Measurements from ENCODE around the gene THOP1.
A peak's percentile ranks its signal among the peaks of the same experiment; 100 is the strongest.
"Not testable (repeated sequence)": the region's sequence is repeated elsewhere in the genome, so short reads cannot be mapped to it uniquely, and the experiment has no call there.

The THOP1 gene

DNA sequence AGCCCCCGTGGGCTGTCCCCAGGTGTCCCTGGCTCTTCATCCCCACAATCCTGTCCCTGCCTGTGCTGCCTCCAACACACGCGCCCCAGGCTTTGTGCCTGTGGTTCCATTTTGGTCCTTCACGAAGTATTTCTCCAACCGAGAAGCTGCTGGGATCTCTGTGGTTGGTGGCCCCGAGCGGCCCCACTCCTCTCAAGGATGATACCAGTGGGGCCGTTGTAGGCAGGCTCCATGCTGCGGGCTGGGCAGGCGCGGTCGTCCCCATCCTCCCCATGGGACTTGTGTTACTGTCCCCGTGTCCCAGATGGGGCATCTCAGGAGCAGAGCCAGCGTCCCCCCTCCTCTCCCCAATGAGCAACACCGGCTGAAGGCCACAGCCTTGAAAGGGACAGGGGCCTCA lies 30.6 kb downstream of the THOP1 start:
- peaks cover 3% of the 10 kb centered on the region for H3K4me1 ChIP-seq (ENCODE audit: control insufficient read depth, insufficient read depth, low read length)
- H3K36me3 ChIP-seq (ENCODE audit: control insufficient read depth, insufficient read depth, low read length, severe bottlenecking) = peaks cover 7% of the 10 kb centered on the region
- no peaks in the 10 kb centered on the region for H3K9me3 ChIP-seq (ENCODE audit: control insufficient read depth, low read length)
- no peak overlapping the region for H3K9ac ChIP-seq (ENCODE audit: low read length)
- no peak overlapping the region for H3K4me3 ChIP-seq (ENCODE audit: low read length)
- H3K27me3 ChIP-seq (replicated peaks; ENCODE audit: control insufficient read depth, insufficient read depth, low read length) = no peaks in the 10 kb centered on the region
- no peak for DNase-seq (ENCODE audit: low read depth)

DNA sequence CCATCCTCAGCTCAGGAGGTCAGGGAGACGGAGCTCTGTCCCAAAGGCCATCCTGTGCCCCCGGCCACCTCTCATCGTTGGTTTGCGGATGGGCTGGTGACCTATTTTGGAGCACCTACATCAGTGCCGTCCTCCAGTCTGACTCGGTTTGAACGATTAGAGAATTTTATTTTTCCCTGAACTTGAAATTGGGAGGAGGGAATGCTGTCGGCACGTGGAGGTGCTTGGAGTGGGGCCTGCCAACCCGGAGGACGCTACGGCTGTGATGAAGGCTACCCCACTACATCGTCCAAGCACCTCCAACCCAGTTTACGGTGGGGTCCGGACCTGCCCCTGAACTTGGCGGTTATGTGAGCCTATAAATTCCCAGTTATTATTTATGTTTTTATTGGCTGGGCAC lies 31.3 kb downstream of the THOP1 start:
- H3K27me3 ChIP-seq (replicated peaks; ENCODE audit: control insufficient read depth, insufficient read depth, low read length) = no peaks in the 10 kb centered on the region
- peaks cover 3% of the 10 kb centered on the region for H3K4me1 ChIP-seq (ENCODE audit: control insufficient read depth, insufficient read depth, low read length)
- H3K36me3 ChIP-seq (ENCODE audit: control insufficient read depth, insufficient read depth, low read length, severe bottlenecking) = no peaks in the 10 kb centered on the region
- no peak for DNase-seq (ENCODE audit: low read depth)
- no peak overlapping the region for H3K9ac ChIP-seq (ENCODE audit: low read length)
- no peak overlapping the region for H3K4me3 ChIP-seq (ENCODE audit: low read length)
- H3K9me3 ChIP-seq (ENCODE audit: control insufficient read depth, low read length) = no peaks in the 10 kb centered on the region

DNA sequence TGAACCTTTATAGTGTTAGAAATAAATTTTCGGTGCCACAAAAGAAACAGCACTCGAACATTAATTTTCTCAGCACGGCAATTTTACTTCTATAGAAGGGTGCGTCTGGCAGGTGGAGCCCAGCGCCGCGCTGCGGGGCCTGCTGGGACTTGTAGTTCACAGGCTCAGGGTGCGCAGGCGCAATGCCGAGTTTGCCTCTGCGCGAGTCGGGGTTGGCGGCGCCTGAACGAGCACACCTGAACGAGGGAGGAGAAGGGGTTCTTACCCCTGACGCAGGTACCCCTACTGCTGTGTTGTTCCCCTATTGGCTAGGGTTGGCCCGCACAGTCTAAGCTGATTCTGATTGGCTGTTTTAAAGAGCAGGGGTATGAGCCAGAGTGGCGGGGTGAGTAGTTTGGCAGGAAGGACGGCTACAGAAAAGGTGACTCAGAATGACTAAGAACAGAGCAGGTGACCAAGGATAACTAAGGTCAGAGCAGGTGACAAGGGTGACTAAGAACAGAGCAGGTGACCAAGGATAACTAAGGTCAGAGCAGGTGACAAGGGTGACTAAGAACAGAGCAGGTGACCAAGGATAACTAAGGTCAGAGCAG lies 32.0 kb downstream of the THOP1 start:
- DNase-seq (ENCODE audit: low read depth); H3K9me3 ChIP-seq (ENCODE audit: control insufficient read depth, low read length); H3K4me3 ChIP-seq (ENCODE audit: low read length); H3K36me3 ChIP-seq (ENCODE audit: control insufficient read depth, insufficient read depth, low read length, severe bottlenecking); H3K27me3 ChIP-seq (replicated peaks; ENCODE audit: control insufficient read depth, insufficient read depth, low read length); H3K9ac ChIP-seq (ENCODE audit: low read length); H3K4me1 ChIP-seq (ENCODE audit: control insufficient read depth, insufficient read depth, low read length): not testable (repeated sequence)

DNA sequence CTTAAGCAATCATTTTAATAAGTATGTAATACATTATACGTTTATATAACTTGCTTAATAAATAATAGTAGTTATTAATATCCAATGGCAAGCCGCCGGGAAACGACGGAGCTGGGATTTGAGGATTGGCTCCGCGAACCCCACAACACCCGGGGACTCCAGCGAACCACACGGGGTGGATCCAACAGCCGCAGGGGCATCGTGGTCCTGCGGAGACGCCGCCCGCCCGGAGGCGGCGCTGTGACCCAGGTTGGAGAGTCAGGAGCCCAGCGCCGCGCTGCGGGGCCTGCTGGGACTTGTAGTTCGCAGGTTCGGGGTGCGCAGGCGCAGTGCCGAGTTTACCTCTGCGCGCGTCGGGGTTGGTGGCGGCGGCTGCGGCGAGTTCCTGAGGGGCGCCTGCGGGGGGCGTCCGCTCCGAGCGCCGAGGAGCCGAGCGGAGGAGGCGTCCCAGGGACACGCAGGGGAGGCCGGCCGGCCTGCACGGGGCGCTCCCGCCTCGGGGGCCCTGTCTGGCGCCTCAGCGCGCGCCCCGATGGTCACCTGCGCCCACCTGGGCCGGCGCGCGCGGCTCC lies 34.3 kb downstream of the THOP1 start, which contains the start of gene ZNF554:
Gene ZNF554 (plus strand): TSS at position 329 of the 572 bp plus-strand sequence. CDS start 204 bp downstream, at position 533.
- Histone ChIP-seq H3K9me3 (ENCODE audit: control insufficient read depth, low read length) (no peaks in the 10 kb centered on the region), H3K36me3 (ENCODE audit: control insufficient read depth, insufficient read depth, low read length, severe bottlenecking) (no peaks in the 10 kb centered on the region), H3K27me3 (replicated peaks; ENCODE audit: control insufficient read depth, insufficient read depth, low read length) (no peaks in the 10 kb centered on the region), H3K4me1 (ENCODE audit: control insufficient read depth, insufficient read depth, low read length) (peaks cover 3% of the 10 kb centered on the region), H3K9ac (ENCODE audit: low read length) (peak within 1 kb of the TSS; percentile 90), H3K4me3 (ENCODE audit: low read length) (peak within 1 kb of the TSS; percentile 93)
- DNase-seq (ENCODE audit: low read depth) = peak; percentile 98

DNA sequence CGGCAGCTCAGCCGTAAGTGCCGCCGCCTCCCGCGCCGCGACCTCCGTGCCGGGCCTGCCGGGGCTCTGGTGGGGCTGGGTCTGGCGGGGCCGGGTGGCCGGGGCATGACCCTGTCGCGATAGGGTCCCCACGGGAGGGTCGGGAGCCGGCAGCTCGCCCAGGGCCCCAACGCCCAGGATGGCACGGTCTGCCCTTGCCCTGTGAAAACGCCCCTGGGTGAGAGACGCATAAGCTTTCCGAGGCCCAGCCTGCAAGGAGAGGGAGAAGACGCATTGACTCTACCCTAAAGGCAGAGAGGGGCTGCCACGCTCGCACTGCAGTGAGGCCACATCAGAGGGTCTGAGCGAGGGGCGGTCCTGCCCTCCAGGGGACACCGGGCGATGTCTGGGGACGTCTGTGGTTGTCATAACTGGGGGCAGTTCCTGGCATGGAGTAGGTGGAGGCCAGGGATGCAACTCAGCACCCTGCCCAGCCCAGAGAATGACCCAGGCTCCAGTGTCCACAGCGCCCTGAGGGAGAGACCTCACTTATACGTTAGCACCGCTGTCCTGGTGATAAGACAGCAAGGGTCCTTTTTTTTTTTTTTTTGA lies 34.9 kb downstream of the THOP1 start:
- H3K4me3 ChIP-seq (ENCODE audit: low read length) = peak overlapping the region; percentile 93
- H3K9ac ChIP-seq (ENCODE audit: low read length) = peak overlapping the region; percentile 90
- peak; percentile 35 for DNase-seq (ENCODE audit: low read depth)

DNA sequence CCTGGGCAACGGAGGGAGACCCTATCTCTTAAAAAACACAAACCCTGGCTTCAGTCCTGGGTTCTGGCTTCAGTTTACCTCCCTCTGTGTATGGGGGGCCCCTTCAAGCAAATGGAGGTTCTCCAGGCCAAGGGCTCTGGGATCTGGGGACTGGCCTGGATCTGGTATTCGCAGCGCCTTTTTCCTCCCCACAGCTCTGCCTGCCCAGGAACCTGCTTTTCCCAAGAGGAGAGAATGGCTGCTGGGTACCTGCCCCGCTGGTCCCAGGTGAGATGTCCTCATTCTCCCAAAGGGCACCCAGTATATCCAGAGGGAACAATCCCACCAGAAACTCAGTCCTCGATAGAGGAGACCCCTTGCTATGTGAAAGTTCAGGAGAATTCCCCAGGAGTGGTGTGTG lies 37.5 kb downstream of the THOP1 start:
- H3K9me3 ChIP-seq (ENCODE audit: control insufficient read depth, low read length) = peaks cover 5% of the 10 kb centered on the region
- H3K27me3 ChIP-seq (replicated peaks; ENCODE audit: control insufficient read depth, insufficient read depth, low read length) = no peaks in the 10 kb centered on the region
- no peak overlapping the region for H3K9ac ChIP-seq (ENCODE audit: low read length)
- peaks cover 9% of the 10 kb centered on the region for H3K36me3 ChIP-seq (ENCODE audit: control insufficient read depth, insufficient read depth, low read length, severe bottlenecking)
- no peak for DNase-seq (ENCODE audit: low read depth)
- peaks cover 3% of the 10 kb centered on the region for H3K4me1 ChIP-seq (ENCODE audit: control insufficient read depth, insufficient read depth, low read length)
- H3K4me3 ChIP-seq (ENCODE audit: low read length) = no peak overlapping the region

More for the DNA sequence above, 34.9 kb downstream of the THOP1 start:
- no peaks in the 10 kb centered on the region for H3K27me3 ChIP-seq (replicated peaks; ENCODE audit: control insufficient read depth, insufficient read depth, low read length)
- peaks cover 3% of the 10 kb centered on the region for H3K4me1 ChIP-seq (ENCODE audit: control insufficient read depth, insufficient read depth, low read length)
- H3K9me3 ChIP-seq (ENCODE audit: control insufficient read depth, low read length) = no peaks in the 10 kb centered on the region
- no peaks in the 10 kb centered on the region for H3K36me3 ChIP-seq (ENCODE audit: control insufficient read depth, insufficient read depth, low read length, severe bottlenecking)

DNA sequence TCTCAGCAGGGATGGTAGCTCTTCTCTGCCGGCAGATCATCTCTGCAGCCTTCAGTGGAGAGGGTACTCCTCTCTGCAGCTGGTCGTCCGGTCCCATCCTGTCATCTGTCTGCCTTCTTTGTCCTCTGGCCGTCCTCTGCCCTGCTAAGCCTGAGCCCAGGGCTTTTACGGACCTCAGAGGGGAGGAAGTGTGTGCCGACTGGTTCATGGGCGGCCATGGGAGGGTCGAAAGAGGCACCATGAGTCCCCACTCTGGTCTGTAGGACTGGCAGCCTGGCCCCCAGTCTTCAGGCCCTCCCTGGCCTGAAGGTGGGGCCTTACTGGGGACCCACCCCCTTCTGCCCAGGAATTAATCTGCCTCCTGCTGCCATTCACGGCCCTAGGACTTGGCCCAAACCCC lies 38.3 kb downstream of the THOP1 start:
- DNase-seq (ENCODE audit: low read depth) = no peak
- Histone ChIP-seq H3K4me1 (ENCODE audit: control insufficient read depth, insufficient read depth, low read length) (peaks cover 3% of the 10 kb centered on the region), H3K4me3 (ENCODE audit: low read length) (no peak overlapping the region), H3K9me3 (ENCODE audit: control insufficient read depth, low read length) (peaks cover 9% of the 10 kb centered on the region), H3K27me3 (replicated peaks; ENCODE audit: control insufficient read depth, insufficient read depth, low read length) (no peaks in the 10 kb centered on the region), H3K36me3 (ENCODE audit: control insufficient read depth, insufficient read depth, low read length, severe bottlenecking) (peaks cover 9% of the 10 kb centered on the region), H3K9ac (ENCODE audit: low read length) (no peak overlapping the region)

DNA sequence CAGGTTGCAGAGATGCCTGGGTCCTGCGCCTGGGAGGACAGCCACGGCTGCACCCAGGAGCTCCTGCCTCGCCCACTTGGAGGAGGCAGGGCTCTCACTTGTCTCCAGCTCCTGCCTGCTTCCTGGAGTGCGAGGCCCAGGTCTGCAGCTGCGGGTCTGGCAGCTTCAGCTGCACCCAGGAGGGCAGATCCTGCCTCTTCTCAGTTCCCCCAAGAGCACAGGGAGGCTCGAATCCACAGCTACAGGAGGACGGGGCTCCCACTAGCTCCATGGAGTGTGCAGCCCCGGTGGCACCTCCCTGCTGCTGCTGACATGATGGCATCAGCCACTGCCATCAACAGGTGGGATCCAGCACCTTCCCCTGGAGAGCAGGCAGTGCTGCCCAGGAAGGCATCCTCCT lies 38.8 kb downstream of the THOP1 start:
- Histone ChIP-seq H3K36me3 (ENCODE audit: control insufficient read depth, insufficient read depth, low read length, severe bottlenecking) (peaks cover 9% of the 10 kb centered on the region), H3K27me3 (replicated peaks; ENCODE audit: control insufficient read depth, insufficient read depth, low read length) (no peaks in the 10 kb centered on the region), H3K9me3 (ENCODE audit: control insufficient read depth, low read length) (peaks cover 9% of the 10 kb centered on the region), H3K4me3 (ENCODE audit: low read length) (no peak overlapping the region), H3K9ac (ENCODE audit: low read length) (no peak overlapping the region), H3K4me1 (ENCODE audit: control insufficient read depth, insufficient read depth, low read length) (peaks cover 3% of the 10 kb centered on the region)
- DNase-seq (ENCODE audit: low read depth) = no peak

DNA sequence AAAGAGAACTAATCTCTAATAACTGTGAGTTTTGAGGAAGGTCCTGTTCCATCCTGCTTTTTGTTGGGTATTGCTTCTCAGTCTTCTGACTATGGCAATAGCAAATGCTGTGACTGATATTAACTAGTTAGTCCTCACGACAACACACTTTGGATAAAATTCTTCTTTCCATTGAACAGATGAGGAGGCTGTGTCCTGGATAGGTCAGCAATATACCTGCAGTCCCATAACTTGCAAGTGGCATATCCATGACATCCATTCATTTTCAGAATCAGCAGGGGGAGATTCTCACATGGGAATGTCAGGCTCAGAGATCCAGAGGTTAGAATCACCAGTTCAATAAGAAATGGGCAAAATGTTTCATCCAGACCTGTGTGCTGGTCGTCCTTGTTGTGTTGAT lies 41.7 kb downstream of the THOP1 start:
- H3K27me3 ChIP-seq (replicated peaks; ENCODE audit: control insufficient read depth, insufficient read depth, low read length) = no peaks in the 10 kb centered on the region
- H3K4me3 ChIP-seq (ENCODE audit: low read length) = no peak overlapping the region
- H3K4me1 ChIP-seq (ENCODE audit: control insufficient read depth, insufficient read depth, low read length) = no peaks in the 10 kb centered on the region
- no peak for DNase-seq (ENCODE audit: low read depth)
- no peak overlapping the region for H3K9ac ChIP-seq (ENCODE audit: low read length)
- H3K9me3 ChIP-seq (ENCODE audit: control insufficient read depth, low read length) = peaks cover 27% of the 10 kb centered on the region
- H3K36me3 ChIP-seq (ENCODE audit: control insufficient read depth, insufficient read depth, low read length, severe bottlenecking) = peaks cover 9% of the 10 kb centered on the region

DNA sequence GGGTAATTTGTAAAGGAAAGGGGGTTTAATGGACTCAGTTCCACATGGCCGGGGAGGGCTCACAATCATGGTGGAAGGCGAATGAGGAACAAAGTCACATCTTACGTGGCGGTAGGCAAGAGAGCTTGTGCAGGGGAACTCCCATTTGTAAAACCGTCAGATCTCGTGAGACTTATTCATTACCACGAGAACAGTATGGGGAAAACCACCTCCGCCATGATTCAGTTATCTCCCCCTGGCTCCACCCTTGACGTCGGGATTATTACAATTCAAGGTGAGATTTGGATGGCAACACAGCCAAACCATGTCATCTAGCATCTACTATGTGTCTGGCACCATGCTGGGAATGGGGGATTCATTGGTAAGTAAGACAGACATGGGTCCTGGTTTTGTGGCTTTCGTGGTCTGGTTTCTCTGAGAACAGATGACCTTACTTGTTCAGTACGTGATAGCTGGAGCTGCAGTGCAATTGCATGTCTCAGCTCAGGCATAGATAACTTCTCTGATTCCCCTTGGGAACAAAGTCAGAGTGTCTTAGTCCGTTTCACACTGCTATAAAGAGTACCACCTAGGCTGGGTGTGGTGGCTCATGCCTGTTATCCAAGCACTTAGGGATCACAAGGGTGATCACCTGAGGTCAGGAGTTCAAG lies 42.7 kb downstream of the THOP1 start:
- Histone ChIP-seq H3K27me3 (replicated peaks; ENCODE audit: control insufficient read depth, insufficient read depth, low read length) (no peaks in the 10 kb centered on the region), H3K9ac (ENCODE audit: low read length) (no peak overlapping the region), H3K4me3 (ENCODE audit: low read length) (no peak overlapping the region), H3K36me3 (ENCODE audit: control insufficient read depth, insufficient read depth, low read length, severe bottlenecking) (peaks cover 18% of the 10 kb centered on the region), H3K9me3 (ENCODE audit: control insufficient read depth, low read length) (peaks cover 36% of the 10 kb centered on the region), H3K4me1 (ENCODE audit: control insufficient read depth, insufficient read depth, low read length) (no peaks in the 10 kb centered on the region)
- DNase-seq (ENCODE audit: low read depth) = no peak

DNA sequence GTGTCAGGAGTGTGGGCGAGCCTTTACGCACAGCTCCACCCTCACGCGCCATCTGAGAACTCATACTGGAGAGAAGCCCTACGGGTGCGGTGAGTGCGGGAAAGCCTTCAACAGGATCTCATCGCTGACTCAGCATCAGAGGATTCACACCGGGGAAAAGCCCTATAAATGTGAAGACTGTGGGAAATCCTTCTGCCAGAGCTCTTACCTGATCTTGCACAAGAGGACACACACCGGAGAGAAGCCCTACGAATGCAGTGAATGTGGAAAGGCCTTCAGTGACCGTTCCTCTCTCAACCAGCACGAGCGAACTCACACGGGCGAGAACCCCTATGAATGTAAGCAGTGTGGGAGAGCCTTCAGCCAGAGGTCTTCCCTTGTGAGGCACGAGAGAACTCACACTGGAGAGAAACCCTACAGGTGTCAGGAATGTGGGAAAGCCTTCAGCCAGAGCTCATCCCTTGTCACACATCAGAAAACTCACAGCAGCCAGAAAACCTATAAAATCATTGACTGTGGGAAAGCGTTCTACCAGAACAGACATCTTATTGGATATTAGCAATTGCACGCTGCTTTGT lies 49.1 kb downstream of the THOP1 start:
- Histone ChIP-seq H3K9ac (ENCODE audit: low read length) (no peak overlapping the region), H3K4me1 (ENCODE audit: control insufficient read depth, insufficient read depth, low read length) (no peaks in the 10 kb centered on the region), H3K27me3 (replicated peaks; ENCODE audit: control insufficient read depth, insufficient read depth, low read length) (no peaks in the 10 kb centered on the region), H3K4me3 (ENCODE audit: low read length) (peak overlapping the region; percentile 63), H3K9me3 (ENCODE audit: control insufficient read depth, low read length) (peaks cover 79% of the 10 kb centered on the region), H3K36me3 (ENCODE audit: control insufficient read depth, insufficient read depth, low read length, severe bottlenecking) (peaks cover 41% of the 10 kb centered on the region)
- no peak for DNase-seq (ENCODE audit: low read depth)
